HEK293 (cell line): ENCODE data around the gene COPA.

ENCODE experiments used
- MEIS1 ChIP-seq: sonication (generic); formaldehyde crosslinking; IDR thresholded peaks from 2 replicates; pipeline ENCODE4 v1.8.1; 2022; ENCODE audit warnings: missing genetic modification reagents, mild to moderate bottlenecking, borderline replicate concordance
- ZNF521 ChIP-seq: fragments of 450-650 bp; formaldehyde crosslinking; IDR thresholded peaks from 2 replicates; pipeline ENCODE4 v1.5.1; 2017; ENCODE audit warnings: missing biosample characterization, mild to moderate bottlenecking, missing genetic modification characterization
- TF ChIP-seq, protein P1 (sequence below): fragments of 450-650 bp; formaldehyde crosslinking; IDR thresholded peaks from 2 replicates; pipeline ENCODE4 v1.5.1; 2016; ENCODE audit warnings: missing biosample characterization, missing genetic modification characterization
- TF ChIP-seq, protein P2 (sequence below): fragments of 450-650 bp; formaldehyde crosslinking; IDR thresholded peaks from 2 replicates; pipeline ENCODE4 v1.5.1; 2016; ENCODE audit warnings: missing biosample characterization, missing genetic modification characterization, low read depth
- TF ChIP-seq, protein P3 (sequence below): fragments of 450-650 bp; formaldehyde crosslinking; IDR thresholded peaks from 2 replicates; pipeline ENCODE4 v1.5.1; 2016; ENCODE audit warnings: missing biosample characterization, missing genetic modification characterization
- TF ChIP-seq, protein P4 (sequence below): fragments of 450-650 bp; formaldehyde crosslinking; IDR thresholded peaks from 2 replicates; pipeline ENCODE4 v1.5.1; 2016; ENCODE audit warnings: missing biosample characterization, missing genetic modification characterization

DNA sequence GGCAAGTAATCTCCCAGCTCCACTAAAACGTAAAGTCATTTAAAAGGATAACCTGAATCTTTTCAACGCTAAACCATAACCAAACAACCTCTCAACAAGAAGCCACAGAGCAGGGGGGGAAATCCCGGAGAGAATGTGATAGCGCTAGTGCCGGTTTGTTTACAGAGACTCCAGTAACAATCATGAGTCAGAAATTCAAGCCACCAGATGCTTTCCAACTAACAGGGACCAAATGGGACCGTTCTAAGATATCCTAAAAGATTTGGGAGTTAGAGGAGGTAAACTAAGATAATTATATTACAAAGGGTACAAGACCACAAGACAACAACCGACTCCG, 81.5 kb downstream of the COPA start:
- TF ChIP-seq, protein P1, sequence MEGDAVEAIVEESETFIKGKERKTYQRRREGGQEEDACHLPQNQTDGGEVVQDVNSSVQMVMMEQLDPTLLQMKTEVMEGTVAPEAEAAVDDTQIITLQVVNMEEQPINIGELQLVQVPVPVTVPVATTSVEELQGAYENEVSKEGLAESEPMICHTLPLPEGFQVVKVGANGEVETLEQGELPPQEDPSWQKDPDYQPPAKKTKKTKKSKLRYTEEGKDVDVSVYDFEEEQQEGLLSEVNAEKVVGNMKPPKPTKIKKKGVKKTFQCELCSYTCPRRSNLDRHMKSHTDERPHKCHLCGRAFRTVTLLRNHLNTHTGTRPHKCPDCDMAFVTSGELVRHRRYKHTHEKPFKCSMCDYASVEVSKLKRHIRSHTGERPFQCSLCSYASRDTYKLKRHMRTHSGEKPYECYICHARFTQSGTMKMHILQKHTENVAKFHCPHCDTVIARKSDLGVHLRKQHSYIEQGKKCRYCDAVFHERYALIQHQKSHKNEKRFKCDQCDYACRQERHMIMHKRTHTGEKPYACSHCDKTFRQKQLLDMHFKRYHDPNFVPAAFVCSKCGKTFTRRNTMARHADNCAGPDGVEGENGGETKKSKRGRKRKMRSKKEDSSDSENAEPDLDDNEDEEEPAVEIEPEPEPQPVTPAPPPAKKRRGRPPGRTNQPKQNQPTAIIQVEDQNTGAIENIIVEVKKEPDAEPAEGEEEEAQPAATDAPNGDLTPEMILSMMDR (tag by site-specific recombination) = no peak
- TF ChIP-seq ZNF521 (tag by site-specific recombination) (no peak), MEIS1 (CRISPR knock-in tag) (no peak)
- TF ChIP-seq, protein P2, sequence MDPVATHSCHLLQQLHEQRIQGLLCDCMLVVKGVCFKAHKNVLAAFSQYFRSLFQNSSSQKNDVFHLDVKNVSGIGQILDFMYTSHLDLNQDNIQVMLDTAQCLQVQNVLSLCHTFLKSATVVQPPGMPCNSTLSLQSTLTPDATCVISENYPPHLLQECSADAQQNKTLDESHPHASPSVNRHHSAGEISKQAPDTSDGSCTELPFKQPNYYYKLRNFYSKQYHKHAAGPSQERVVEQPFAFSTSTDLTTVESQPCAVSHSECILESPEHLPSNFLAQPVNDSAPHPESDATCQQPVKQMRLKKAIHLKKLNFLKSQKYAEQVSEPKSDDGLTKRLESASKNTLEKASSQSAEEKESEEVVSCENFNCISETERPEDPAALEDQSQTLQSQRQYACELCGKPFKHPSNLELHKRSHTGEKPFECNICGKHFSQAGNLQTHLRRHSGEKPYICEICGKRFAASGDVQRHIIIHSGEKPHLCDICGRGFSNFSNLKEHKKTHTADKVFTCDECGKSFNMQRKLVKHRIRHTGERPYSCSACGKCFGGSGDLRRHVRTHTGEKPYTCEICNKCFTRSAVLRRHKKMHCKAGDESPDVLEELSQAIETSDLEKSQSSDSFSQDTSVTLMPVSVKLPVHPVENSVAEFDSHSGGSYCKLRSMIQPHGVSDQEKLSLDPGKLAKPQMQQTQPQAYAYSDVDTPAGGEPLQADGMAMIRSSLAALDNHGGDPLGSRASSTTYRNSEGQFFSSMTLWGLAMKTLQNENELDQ = no peak
- TF ChIP-seq, protein P3, sequence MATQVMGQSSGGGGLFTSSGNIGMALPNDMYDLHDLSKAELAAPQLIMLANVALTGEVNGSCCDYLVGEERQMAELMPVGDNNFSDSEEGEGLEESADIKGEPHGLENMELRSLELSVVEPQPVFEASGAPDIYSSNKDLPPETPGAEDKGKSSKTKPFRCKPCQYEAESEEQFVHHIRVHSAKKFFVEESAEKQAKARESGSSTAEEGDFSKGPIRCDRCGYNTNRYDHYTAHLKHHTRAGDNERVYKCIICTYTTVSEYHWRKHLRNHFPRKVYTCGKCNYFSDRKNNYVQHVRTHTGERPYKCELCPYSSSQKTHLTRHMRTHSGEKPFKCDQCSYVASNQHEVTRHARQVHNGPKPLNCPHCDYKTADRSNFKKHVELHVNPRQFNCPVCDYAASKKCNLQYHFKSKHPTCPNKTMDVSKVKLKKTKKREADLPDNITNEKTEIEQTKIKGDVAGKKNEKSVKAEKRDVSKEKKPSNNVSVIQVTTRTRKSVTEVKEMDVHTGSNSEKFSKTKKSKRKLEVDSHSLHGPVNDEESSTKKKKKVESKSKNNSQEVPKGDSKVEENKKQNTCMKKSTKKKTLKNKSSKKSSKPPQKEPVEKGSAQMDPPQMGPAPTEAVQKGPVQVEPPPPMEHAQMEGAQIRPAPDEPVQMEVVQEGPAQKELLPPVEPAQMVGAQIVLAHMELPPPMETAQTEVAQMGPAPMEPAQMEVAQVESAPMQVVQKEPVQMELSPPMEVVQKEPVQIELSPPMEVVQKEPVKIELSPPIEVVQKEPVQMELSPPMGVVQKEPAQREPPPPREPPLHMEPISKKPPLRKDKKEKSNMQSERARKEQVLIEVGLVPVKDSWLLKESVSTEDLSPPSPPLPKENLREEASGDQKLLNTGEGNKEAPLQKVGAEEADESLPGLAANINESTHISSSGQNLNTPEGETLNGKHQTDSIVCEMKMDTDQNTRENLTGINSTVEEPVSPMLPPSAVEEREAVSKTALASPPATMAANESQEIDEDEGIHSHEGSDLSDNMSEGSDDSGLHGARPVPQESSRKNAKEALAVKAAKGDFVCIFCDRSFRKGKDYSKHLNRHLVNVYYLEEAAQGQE (tag by site-specific recombination) = no peak
- TF ChIP-seq, protein P4, sequence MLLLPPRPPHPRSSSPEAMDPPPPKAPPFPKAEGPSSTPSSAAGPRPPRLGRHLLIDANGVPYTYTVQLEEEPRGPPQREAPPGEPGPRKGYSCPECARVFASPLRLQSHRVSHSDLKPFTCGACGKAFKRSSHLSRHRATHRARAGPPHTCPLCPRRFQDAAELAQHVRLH (tag by site-specific recombination) = no peak
